ENCODE results near the gene BEST4. TPM values are rescaled to one million over a fixed set of nuclear protein-coding genes. Genes with fewer than 3 reads are reported as not detected.
"Not testable (repeated sequence)": the region's sequence is repeated elsewhere in the genome, so short reads cannot be mapped to it uniquely, and the experiment has no call there.

BEST4 gene
- total and polyA plus RNA-seq, 2 donors = 0.28 to 1.3 TPM

- Histone ChIP-seq H3K4me1 (ENCODE audit: control insufficient read depth in 2 of 2, insufficient read depth in 2 of 2, low read length in 2 of 2) (peaks cover 21 to 61% of the 10 kb centered on the region in 2 donors), H3K4me3 (ENCODE audit: low read length in 2 of 2) (no peak overlapping the region), H3K27me3 (ENCODE audit: control insufficient read depth in 2 of 2, insufficient read depth in 1 of 2, low read length in 1 of 2) (no peaks in the 10 kb centered on the region), H3K27ac (ENCODE audit: low read depth in 1 of 2, low read length in 1 of 2) (no peak overlapping the region), H3K36me3 (ENCODE audit: control insufficient read depth in 2 of 2, insufficient read depth in 2 of 2, low read length in 1 of 2) (peaks cover 36 to 43% of the 10 kb centered on the region in 2 donors), H3K9me3 (ENCODE audit: control insufficient read depth in 2 of 2, insufficient read depth in 1 of 2, low read length in 1 of 2) (peaks cover 0 to 7% of the 10 kb centered on the region in 2 donors)
- DNase-seq (ENCODE audit: low read depth in 6 of 9, low spot score in 9 of 9) = no peak
- WGBS = 97% methylated on average over 13 of the region's 13 CpGs
Measured at GRCh38 chr1:44803312-44804095, 15.5 kb upstream of the BEST4 start.

GRCh38 chr1:44803062-44803311 is 15.0 kb upstream of the BEST4 start:
- H3K27ac ChIP-seq (ENCODE audit: low read depth in 1 of 2, low read length in 1 of 2) = no peak overlapping the region
- H3K9me3 ChIP-seq (ENCODE audit: control insufficient read depth in 2 of 2, insufficient read depth in 1 of 2, low read length in 1 of 2) = peaks cover 0 to 4% of the 10 kb centered on the region in 2 donors
- WGBS = 98% methylated on average over 9 of the region's 9 CpGs
- no peak for DNase-seq (ENCODE audit: low read depth in 6 of 9, low spot score in 9 of 9)
- peaks cover 15 to 56% of the 10 kb centered on the region in 2 donors for H3K4me1 ChIP-seq (ENCODE audit: control insufficient read depth in 2 of 2, insufficient read depth in 2 of 2, low read length in 2 of 2)
- H3K4me3 ChIP-seq (ENCODE audit: low read length in 2 of 2) = no peak overlapping the region
- no peaks in the 10 kb centered on the region for H3K27me3 ChIP-seq (ENCODE audit: control insufficient read depth in 2 of 2, insufficient read depth in 1 of 2, low read length in 1 of 2)
- H3K36me3 ChIP-seq (ENCODE audit: control insufficient read depth in 2 of 2, insufficient read depth in 2 of 2, low read length in 1 of 2) = peaks cover 36 to 43% of the 10 kb centered on the region in 2 donors

DNA sequence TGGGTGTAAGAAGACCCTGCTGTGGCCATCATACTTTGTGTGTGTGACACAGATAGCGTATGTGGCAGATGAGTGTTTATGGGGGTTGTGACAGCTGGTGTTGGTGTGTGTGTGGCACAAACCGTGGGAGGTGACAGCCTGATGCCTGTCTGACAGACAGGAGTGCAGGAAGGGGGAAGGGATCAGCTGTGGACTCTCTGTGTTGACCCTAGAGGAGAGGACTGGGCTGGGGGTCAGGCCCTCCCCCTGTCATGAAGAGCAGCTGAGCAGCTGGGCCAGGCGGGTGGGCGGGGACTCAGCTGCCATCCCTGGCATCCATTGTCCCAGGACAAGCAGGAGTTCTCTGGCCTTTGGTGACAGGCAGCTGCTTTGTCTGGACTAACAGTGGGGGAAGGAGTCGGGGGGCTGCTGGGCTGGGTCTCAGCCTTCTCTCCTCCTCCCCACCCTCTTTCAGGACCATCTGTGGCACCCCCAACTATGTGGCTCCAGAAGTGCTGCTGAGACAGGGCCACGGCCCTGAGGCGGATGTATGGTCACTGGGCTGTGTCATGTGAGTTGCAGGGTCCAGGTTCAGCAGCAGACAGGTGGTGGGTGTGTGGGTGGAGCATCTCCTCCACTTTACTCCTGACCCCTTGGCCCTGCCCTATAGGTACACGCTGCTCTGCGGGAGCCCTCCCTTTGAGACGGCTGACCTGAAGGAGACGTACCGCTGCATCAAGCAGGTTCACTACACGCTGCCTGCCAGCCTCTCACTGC is 14.5 kb upstream of the BEST4 start:
- Histone ChIP-seq H3K36me3 (ENCODE audit: control insufficient read depth in 2 of 2, insufficient read depth in 2 of 2, low read length in 1 of 2) (peaks cover 36 to 43% of the 10 kb centered on the region in 2 donors), H3K27ac (ENCODE audit: low read depth in 1 of 2, low read length in 1 of 2) (no peak overlapping the region), H3K9me3 (ENCODE audit: control insufficient read depth in 2 of 2, insufficient read depth in 1 of 2, low read length in 1 of 2) (no peaks in the 10 kb centered on the region), H3K27me3 (ENCODE audit: control insufficient read depth in 2 of 2, insufficient read depth in 1 of 2, low read length in 1 of 2) (no peaks in the 10 kb centered on the region), H3K4me3 (ENCODE audit: low read length in 2 of 2) (peak overlapping the region; percentile 24 to 37), H3K4me1 (ENCODE audit: control insufficient read depth in 2 of 2, insufficient read depth in 2 of 2, low read length in 2 of 2) (peaks cover 10 to 50% of the 10 kb centered on the region in 2 donors)
- 96% methylated on average over 13 of the region's 13 CpGs for WGBS
- no peak for DNase-seq (ENCODE audit: low read depth in 6 of 9, low spot score in 9 of 9)

- peak overlapping the region; percentile 21 to 26 for H3K27ac ChIP-seq (ENCODE audit: low read depth in 1 of 2, low read length in 1 of 2)
- peaks cover 3 to 43% of the 10 kb centered on the region in 2 donors for H3K4me1 ChIP-seq (ENCODE audit: control insufficient read depth in 2 of 2, insufficient read depth in 2 of 2, low read length in 2 of 2)
- peak overlapping the region; percentile 24 to 37 for H3K4me3 ChIP-seq (ENCODE audit: low read length in 2 of 2)
- H3K36me3 ChIP-seq (ENCODE audit: control insufficient read depth in 2 of 2, insufficient read depth in 2 of 2, low read length in 1 of 2) = peaks cover 36% of the 10 kb centered on the region in 2 donors
- no peaks in the 10 kb centered on the region for H3K9me3 ChIP-seq (ENCODE audit: control insufficient read depth in 2 of 2, insufficient read depth in 1 of 2, low read length in 1 of 2)
- 87% methylated on average over 13 of the region's 13 CpGs for WGBS
- no peaks in the 10 kb centered on the region for H3K27me3 ChIP-seq (ENCODE audit: control insufficient read depth in 2 of 2, insufficient read depth in 1 of 2, low read length in 1 of 2)
- no peak for DNase-seq (ENCODE audit: low read depth in 6 of 9, low spot score in 9 of 9)
Measured at GRCh38 chr1:44801491-44802305, 13.7 kb upstream of the BEST4 start.

- H3K27ac ChIP-seq (ENCODE audit: low read depth in 1 of 2, low read length in 1 of 2) = peak within 1 kb of the TSS; percentile 90 to 98
- under 1% methylated on average over 79 of the region's 79 CpGs for WGBS
- H3K9me3 ChIP-seq (ENCODE audit: control insufficient read depth in 2 of 2, insufficient read depth in 1 of 2, low read length in 1 of 2) = no peaks in the 10 kb centered on the region
- H3K4me3 ChIP-seq (ENCODE audit: low read length in 2 of 2) = peak within 1 kb of the TSS; percentile 80 to 81
- H3K27me3 ChIP-seq (ENCODE audit: control insufficient read depth in 2 of 2, insufficient read depth in 1 of 2, low read length in 1 of 2) = no peaks in the 10 kb centered on the region
- peak; percentile 91 to 97 (median 95) for DNase-seq (ENCODE audit: low read depth in 6 of 9, low spot score in 9 of 9)
- peaks cover 2 to 39% of the 10 kb centered on the region in 2 donors for H3K4me1 ChIP-seq (ENCODE audit: control insufficient read depth in 2 of 2, insufficient read depth in 2 of 2, low read length in 2 of 2)
- H3K36me3 ChIP-seq (ENCODE audit: control insufficient read depth in 2 of 2, insufficient read depth in 2 of 2, low read length in 1 of 2) = peaks cover 23 to 24% of the 10 kb centered on the region in 2 donors
Measured at GRCh38 chr1:44799770-44800584, 12.0 kb upstream of the BEST4 start, which contains the start of gene PLK3. Gene PLK3, plus strand, starts transcription at chr1:44800377. Its CDS starts 87 bp downstream, at chr1:44800464.

- Histone ChIP-seq H3K9me3 (ENCODE audit: control insufficient read depth in 2 of 2, insufficient read depth in 1 of 2, low read length in 1 of 2) (no peaks in the 10 kb centered on the region), H3K4me1 (ENCODE audit: control insufficient read depth in 2 of 2, insufficient read depth in 2 of 2, low read length in 2 of 2) (peaks cover 2 to 39% of the 10 kb centered on the region in 2 donors), H3K27me3 (ENCODE audit: control insufficient read depth in 2 of 2, insufficient read depth in 1 of 2, low read length in 1 of 2) (no peaks in the 10 kb centered on the region), H3K27ac (ENCODE audit: low read depth in 1 of 2, low read length in 1 of 2) (no peak overlapping the region), H3K4me3 (ENCODE audit: low read length in 2 of 2) (no peak overlapping the region), H3K36me3 (ENCODE audit: control insufficient read depth in 2 of 2, insufficient read depth in 2 of 2, low read length in 1 of 2) (peaks cover 11 to 13% of the 10 kb centered on the region in 2 donors)
- 96% methylated on average over 10 of the region's 10 CpGs for WGBS
- no peak for DNase-seq (ENCODE audit: low read depth in 6 of 9, low spot score in 9 of 9)
Measured at GRCh38 chr1:44798481-44799365, 10.8 kb upstream of the BEST4 start.

GRCh38 chr1:44797886-44798285 is 9.9 kb upstream of the BEST4 start:
- DNase-seq (ENCODE audit: low read depth in 6 of 9, low spot score in 9 of 9); H3K27me3 ChIP-seq (ENCODE audit: control insufficient read depth in 2 of 2, insufficient read depth in 1 of 2, low read length in 1 of 2); H3K36me3 ChIP-seq (ENCODE audit: control insufficient read depth in 2 of 2, insufficient read depth in 2 of 2, low read length in 1 of 2); H3K4me3 ChIP-seq (ENCODE audit: low read length in 2 of 2); H3K9me3 ChIP-seq (ENCODE audit: control insufficient read depth in 2 of 2, insufficient read depth in 1 of 2, low read length in 1 of 2); H3K27ac ChIP-seq (ENCODE audit: low read depth in 1 of 2, low read length in 1 of 2): not testable (repeated sequence)
- WGBS = 96% methylated on average over 8 of the region's 8 CpGs
- H3K4me1 ChIP-seq (ENCODE audit: control insufficient read depth in 2 of 2, insufficient read depth in 2 of 2, low read length in 2 of 2) = peaks cover 2 to 35% of the 10 kb centered on the region in 2 donors
